GM12878 (cell line): ENCODE results near the gene TRHDE.

ENCODE experiments used
- CBX5 ChIP-seq: sonication (generic); IDR thresholded peaks from 2 replicates; pipeline ENCODE4 v1.6.1; 2016; ENCODE audit warnings: low read depth, moderate library complexity, mild to moderate bottlenecking, inconsistent platforms
- POLR2AphosphoS5 ChIP-seq: IDR thresholded peaks from 2 replicates; pipeline ENCODE4 v1.6.1; 2011; ENCODE audit warnings: mild to moderate bottlenecking, low read length, inconsistent platforms
- USF2 ChIP-seq: IDR thresholded peaks from 2 replicates; pipeline ENCODE4 v1.6.1; 2011; ENCODE audit warnings: low read depth, low read length, improper control_type of control experiment, borderline replicate concordance

- TF ChIP-seq POLR2AphosphoS5 (no peak), USF2 (no peak), CBX5 (no peak)
These were observed 21.5 kb downstream of the TRHDE start for GRCh38 chr12:72293701-72294100.
